HUES64 (cell line): Measurements from ENCODE around the gene CCDC7.
"Not testable (repeated sequence)": the region's sequence is repeated elsewhere in the genome, so short reads cannot be mapped to it uniquely, and the experiment has no call there.

ENCODE experiments used
- H3K27ac ChIP-seq: 2 replicates; pipeline ENCODE4 v1.7.0; 2013; ENCODE audit warnings: low read depth, low read length, inconsistent platforms
- H3K27me3 ChIP-seq: 2 replicates; pipeline ENCODE4 v1.6.1; 2013; ENCODE audit warnings: mild to moderate bottlenecking, low read length; ENCODE audit not compliant: insufficient read depth
- H3K36me3 ChIP-seq: 2 replicates; pipeline ENCODE4 v1.6.1; 2013; ENCODE audit warnings: mild to moderate bottlenecking, low read length; ENCODE audit not compliant: insufficient read depth
- H3K4me1 ChIP-seq: 2 replicates; pipeline ENCODE4 v1.6.1; 2013; ENCODE audit warnings: mild to moderate bottlenecking, low read length, moderate library complexity; ENCODE audit not compliant: insufficient read depth
- H3K4me3 ChIP-seq: 2 replicates; pipeline ENCODE4 v1.5.1; 2013; ENCODE audit warnings: mild to moderate bottlenecking, low read length, moderate library complexity
- H3K9ac ChIP-seq: 2 replicates; pipeline ENCODE4 v1.6.1; 2013; ENCODE audit warnings: mild to moderate bottlenecking, low read depth, low read length
- H3K9me3 ChIP-seq: 2 replicates; pipeline ENCODE4 v1.6.1; 2013; ENCODE audit warnings: low read depth, low read length; ENCODE audit not compliant: insufficient read depth
- WGBS: fragments of 150-250, 120-280 bp; methylation state at CpG from one replicate; pipeline ENCODE4 v1.1.7; 2013; ENCODE audit warnings: missing lambda C conversion rate; 5-methylcytosine and 5-hydroxymethylcytosine counted together

The CCDC7 gene

DNA sequence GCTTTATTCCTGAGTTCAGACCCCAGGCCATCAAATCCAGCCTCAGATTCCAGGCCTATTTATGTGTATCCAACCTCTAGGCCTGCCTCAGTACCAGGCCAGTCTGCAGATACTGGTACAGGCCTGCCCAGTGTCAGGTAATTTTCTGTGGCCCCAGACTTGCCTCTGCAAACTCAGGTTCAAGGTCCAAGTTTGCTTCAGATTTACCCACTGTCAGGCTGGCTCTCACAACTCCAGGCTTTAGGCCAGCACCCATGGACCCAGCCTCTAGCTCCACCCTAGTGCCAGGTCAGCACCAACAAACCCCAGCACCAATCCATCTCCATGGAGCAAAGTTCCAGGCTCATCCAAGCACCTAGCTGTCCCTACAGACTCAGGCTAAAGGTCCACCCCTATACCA is 342.4 kb downstream of the CCDC7 start:
- H3K9ac ChIP-seq = no peak overlapping the region
- no peaks in the 10 kb centered on the region for H3K27me3 ChIP-seq
- no peak overlapping the region for H3K27ac ChIP-seq
- H3K9me3 ChIP-seq = no peaks in the 10 kb centered on the region
- H3K4me1 ChIP-seq = no peaks in the 10 kb centered on the region
- H3K4me3 ChIP-seq = no peak overlapping the region
- no peaks in the 10 kb centered on the region for H3K36me3 ChIP-seq

DNA sequence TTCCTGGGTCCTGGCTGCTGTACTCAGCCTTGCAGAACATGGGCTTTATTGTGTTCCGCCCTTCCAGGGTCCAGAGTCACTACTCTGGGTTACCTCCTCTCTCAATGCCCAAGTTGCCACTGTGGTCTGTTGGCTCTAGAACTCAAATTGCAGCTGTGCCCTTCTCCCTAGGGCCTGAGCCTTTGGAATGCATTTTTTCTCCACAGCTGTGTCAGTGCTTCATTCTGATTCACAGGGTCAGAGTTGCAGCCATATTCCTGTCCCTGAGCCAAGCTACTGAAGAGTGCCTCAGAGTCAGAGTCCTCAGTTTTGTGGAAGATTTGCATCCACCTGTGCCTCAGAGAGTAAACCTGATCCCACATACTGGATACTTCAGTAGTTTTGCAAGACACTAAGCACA is 344.5 kb downstream of the CCDC7 start:
- Histone ChIP-seq H3K27ac (no peak overlapping the region), H3K9me3 (no peaks in the 10 kb centered on the region), H3K27me3 (no peaks in the 10 kb centered on the region), H3K9ac (no peak overlapping the region), H3K4me3 (no peak overlapping the region), H3K4me1 (no peaks in the 10 kb centered on the region), H3K36me3 (no peaks in the 10 kb centered on the region)
- WGBS = 92% methylated on average over 1 of the region's 1 CpG

DNA sequence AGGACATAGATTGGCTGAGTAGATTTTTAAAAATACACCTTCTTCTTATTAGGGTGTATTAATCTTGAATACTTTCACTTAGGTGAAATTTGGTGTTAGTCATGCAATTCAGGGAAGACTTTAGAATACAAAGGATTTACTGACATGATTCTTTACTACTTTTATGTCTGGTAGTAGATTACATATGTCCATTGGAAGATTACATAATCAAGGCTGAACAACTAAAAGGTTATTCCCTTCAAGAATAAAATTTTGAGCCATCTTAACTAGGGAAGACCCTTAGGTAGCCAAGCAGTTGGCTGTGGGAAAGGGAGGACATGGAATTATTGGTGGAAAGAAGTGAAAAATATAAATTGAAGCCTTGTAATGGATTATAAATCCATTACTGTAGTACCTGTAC is 347.1 kb downstream of the CCDC7 start:
- Histone ChIP-seq H3K4me1 (no peaks in the 10 kb centered on the region), H3K27ac (no peak overlapping the region), H3K36me3 (no peaks in the 10 kb centered on the region), H3K27me3 (no peaks in the 10 kb centered on the region), H3K4me3 (no peak overlapping the region), H3K9me3 (no peaks in the 10 kb centered on the region), H3K9ac (no peak overlapping the region)

DNA sequence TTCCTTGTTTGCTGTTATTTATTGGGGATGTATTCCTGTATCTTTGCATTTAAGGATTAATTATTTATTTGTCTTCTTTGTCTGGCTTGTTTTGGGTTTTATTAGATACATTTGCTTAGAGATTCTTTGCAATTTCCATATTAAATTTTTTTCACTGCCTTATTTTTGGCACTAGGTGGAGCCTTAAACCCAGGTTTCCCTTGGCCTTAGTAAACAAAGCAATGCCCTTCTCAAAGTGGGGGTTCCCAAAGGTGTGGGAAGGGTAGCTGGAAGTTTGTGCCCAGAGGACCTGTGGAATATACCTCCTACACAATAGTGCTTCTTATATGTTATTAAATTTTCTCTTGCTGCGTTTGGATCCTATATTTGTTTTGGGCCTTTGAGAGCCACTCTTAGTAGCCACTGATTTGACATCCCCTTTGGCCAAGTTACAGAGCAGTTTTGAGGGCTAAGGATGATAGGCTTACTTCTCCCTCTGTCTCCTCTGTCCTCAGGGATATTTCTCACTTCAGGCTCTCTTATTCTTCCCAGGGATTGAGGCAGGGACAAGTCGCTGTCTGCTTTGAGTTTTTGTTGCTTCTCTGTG is 349.8 kb downstream of the CCDC7 start:
- Histone ChIP-seq H3K9me3 (no peaks in the 10 kb centered on the region), H3K36me3 (no peaks in the 10 kb centered on the region), H3K27ac (no peak overlapping the region), H3K4me3 (no peak overlapping the region), H3K4me1 (no peaks in the 10 kb centered on the region), H3K27me3 (no peaks in the 10 kb centered on the region), H3K9ac (no peak overlapping the region)
- 100% methylated on average over 1 of the region's 2 CpGs for WGBS

DNA sequence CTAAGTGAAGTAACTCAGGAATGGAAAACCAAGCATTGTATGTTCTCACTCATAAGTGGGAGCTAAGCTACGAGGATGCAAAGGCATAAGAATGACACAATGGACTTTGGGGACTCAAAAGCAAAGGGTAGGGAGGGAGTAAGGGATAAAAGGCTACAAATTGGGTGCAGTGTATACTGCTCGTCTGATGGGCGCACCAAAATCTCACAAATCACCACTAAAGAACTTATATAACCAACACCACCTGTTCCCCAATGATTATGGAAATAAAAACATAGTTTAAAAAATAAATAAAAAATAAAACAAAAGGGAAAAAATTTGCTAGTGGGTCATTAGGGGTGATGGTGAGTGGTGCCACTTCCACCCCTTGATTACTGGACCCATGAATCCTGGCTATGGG is 351.5 kb downstream of the CCDC7 start:
- not testable (repeated sequence) for H3K9ac ChIP-seq, H3K27me3 ChIP-seq, H3K4me1 ChIP-seq, H3K4me3 ChIP-seq, H3K36me3 ChIP-seq, H3K27ac ChIP-seq, H3K9me3 ChIP-seq
- 100% methylated on average over 1 of the region's 3 CpGs for WGBS

DNA sequence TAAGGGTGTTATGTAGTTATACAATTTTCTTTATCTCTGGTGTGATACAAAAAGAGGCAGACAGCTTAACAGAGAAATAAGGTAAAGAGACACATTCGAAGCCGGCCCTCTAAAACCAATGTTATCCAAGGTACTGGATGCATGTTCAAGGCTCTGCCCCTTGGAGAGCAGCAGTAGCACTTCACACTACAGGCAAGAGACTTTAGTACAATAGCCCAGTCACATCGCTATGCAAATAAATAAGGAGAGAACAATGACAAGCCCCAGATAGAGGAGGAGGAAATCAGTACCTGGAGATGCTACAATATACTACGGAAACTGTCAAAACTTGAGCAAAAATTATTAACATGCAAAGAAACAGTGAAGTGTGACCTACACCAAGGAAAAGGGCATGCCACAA is 401.0 kb downstream of the CCDC7 start:
- no peak overlapping the region for H3K4me3 ChIP-seq
- H3K27me3 ChIP-seq = no peaks in the 10 kb centered on the region
- no peak overlapping the region for H3K9ac ChIP-seq
- H3K4me1 ChIP-seq = no peaks in the 10 kb centered on the region
- no peaks in the 10 kb centered on the region for H3K9me3 ChIP-seq
- H3K27ac ChIP-seq = no peak overlapping the region
- H3K36me3 ChIP-seq = no peaks in the 10 kb centered on the region
- 86% methylated on average over 4 of the region's 4 CpGs for WGBS

DNA sequence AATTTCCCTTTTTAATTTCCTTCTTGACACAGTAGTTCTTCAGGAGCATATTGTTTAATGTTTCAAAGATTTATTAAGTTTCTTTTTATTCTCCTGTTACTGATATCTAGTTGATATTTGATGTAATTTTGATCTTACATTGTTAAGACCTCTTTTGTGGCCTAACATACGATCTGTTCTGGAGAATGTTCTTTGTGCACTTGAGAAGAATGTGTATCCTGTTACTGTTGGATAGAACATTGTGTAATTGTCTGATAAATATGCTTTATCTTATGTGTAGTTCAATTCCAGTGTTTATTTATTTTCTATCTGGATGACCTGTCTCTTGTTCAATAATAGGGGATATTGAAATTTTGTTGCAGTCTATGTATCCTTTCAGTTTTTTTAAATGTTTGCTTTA is 405.4 kb downstream of the CCDC7 start:
- H3K36me3 ChIP-seq = no peaks in the 10 kb centered on the region
- H3K4me1 ChIP-seq = no peaks in the 10 kb centered on the region
- no peak overlapping the region for H3K4me3 ChIP-seq
- no peak overlapping the region for H3K9ac ChIP-seq
- H3K27ac ChIP-seq = no peak overlapping the region
- 0% methylated on average over 1 of the region's 1 CpG for WGBS
- no peaks in the 10 kb centered on the region for H3K27me3 ChIP-seq
- no peaks in the 10 kb centered on the region for H3K9me3 ChIP-seq

DNA sequence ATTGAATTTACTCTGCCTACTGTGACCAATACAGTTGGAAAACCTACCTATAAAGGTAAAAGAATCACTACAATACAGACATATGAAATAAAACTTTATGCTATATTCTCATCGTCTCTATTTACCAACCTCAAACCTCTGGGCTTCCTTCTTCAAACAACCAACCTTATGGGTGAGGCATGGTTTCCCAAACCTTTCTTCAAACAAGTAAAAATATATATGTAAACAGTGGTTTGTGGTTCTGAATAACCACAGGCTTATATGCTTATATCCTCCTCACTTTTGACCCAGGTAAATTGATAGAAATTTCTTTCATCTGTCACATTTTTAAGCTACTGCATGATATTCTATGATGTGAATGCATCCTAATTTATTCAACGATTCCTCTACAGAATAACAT is 408.5 kb downstream of the CCDC7 start:
- Histone ChIP-seq H3K27ac (no peak overlapping the region), H3K4me3 (no peak overlapping the region), H3K9me3 (no peaks in the 10 kb centered on the region), H3K36me3 (no peaks in the 10 kb centered on the region), H3K9ac (no peak overlapping the region), H3K4me1 (no peaks in the 10 kb centered on the region), H3K27me3 (no peaks in the 10 kb centered on the region)
- 100% methylated on average over 2 of the region's 2 CpGs for WGBS

DNA sequence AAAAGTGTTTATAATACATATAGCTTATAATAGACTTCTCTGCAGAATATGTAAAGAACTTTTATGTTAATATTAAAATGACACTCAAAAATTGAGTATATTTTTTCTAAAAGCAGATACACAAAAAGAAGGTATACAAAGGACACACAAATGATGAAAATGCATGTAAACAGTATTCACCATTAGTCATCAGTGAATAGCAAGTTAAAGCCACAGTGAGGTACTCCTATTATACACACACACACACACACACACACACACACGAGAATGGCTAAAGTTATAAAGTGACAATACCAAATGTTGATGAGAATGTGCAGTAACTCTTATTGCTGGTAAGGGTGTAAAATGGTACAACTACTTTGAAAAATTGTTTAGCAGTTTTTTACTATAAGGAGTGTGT is 419.2 kb downstream of the CCDC7 start:
- H3K4me3 ChIP-seq = no peak overlapping the region
- H3K27ac ChIP-seq = no peak overlapping the region
- 100% methylated on average over 1 of the region's 1 CpG for WGBS
- no peak overlapping the region for H3K9ac ChIP-seq
- no peaks in the 10 kb centered on the region for H3K4me1 ChIP-seq
- H3K9me3 ChIP-seq = no peaks in the 10 kb centered on the region
- no peaks in the 10 kb centered on the region for H3K36me3 ChIP-seq
- H3K27me3 ChIP-seq = no peaks in the 10 kb centered on the region

DNA sequence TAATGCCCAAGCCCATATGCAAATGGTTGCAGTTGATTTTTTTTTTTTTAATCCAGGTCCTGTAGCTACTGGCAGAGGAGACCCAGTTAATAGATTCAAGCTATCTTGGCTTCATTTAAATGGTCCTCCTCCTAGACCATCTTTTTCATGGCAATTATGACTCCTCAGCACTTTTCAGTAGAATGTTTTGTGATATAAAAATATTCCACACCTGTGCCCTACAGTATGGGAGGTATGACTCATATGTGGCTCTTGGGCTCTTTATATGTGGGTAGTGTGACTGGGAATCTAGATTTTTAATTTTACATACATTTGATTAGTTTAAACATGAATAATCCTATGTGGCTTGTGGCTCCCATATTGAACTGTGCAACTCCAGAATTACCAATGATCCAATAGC is 432.0 kb downstream of the CCDC7 start:
- no peak overlapping the region for H3K27ac ChIP-seq
- no peak overlapping the region for H3K9ac ChIP-seq

DNA sequence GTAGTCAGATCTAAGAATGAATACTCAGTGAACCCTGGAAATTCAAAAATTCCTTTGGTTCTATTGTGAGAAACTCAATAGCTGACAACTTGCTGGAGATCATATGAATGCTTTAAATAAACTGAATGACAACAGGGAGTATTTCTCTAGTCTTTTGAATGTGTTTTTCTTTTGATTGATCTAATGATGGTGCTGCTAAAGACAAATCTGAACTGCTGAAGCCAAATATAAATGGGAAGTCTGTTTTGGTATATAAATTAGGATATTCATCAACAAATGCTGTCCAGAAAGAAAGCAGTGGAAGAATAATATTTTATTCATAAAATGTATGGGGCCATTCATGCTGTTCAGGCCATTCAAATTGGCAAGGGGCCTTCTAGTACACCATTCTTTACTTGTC is 432.7 kb downstream of the CCDC7 start:
- Histone ChIP-seq H3K4me1 (no peaks in the 10 kb centered on the region; the same call in 1 of the 2 replicates), H3K9me3 (no peaks in the 10 kb centered on the region), H3K27ac (no peak overlapping the region), H3K4me3 (no peak overlapping the region), H3K27me3 (peaks cover 5% of the 10 kb centered on the region; the same call in 1 of the 2 replicates), H3K36me3 (no peaks in the 10 kb centered on the region), H3K9ac (no peak overlapping the region)

More for the DNA sequence above, 432.0 kb downstream of the CCDC7 start:
- H3K4me1 ChIP-seq = no peaks in the 10 kb centered on the region; the same call in 1 of the 2 replicates
- no peaks in the 10 kb centered on the region for H3K9me3 ChIP-seq
- peaks cover 9% of the 10 kb centered on the region for H3K27me3 ChIP-seq
- no peak overlapping the region for H3K4me3 ChIP-seq
- H3K36me3 ChIP-seq = no peaks in the 10 kb centered on the region

DNA sequence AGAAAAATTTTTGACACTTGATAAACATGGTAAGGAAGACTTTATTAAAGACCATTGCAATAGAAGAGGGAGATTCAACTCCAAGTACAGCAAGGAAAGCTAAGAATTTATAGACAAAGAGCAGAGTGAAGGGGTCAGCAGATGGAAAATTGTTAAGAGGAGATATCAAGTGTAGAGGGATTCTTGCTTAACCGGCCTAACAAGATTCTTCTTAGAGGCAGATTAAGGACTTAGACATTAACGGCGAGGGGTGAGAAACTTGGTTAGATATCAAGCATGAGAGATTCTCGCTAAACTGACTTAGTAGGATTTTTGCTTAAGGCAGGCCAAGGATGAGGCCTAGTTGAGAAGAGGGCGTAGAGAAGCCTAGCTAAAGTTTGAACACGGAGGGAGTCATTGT is 436.1 kb downstream of the CCDC7 start:
- WGBS = 94% methylated on average over 6 of the region's 6 CpGs
- Histone ChIP-seq H3K4me1 (peaks cover 7% of the 10 kb centered on the region), H3K9ac (no peak overlapping the region), H3K4me3 (no peak overlapping the region), H3K27me3 (no peaks in the 10 kb centered on the region), H3K9me3 (no peaks in the 10 kb centered on the region), H3K36me3 (no peaks in the 10 kb centered on the region), H3K27ac (no peak overlapping the region)
